Ovary (tissue), 9 donors: ENCODE measurements around the gene AHR. TPM values are rescaled to one million over a fixed set of nuclear protein-coding genes. Genes with fewer than 3 reads are reported as not detected.

Source experiments
- DNase-seq, 5 donors: peaks; one replicate each; pipeline ENCODE4 v3.0.0-alpha.2; 2019 to 2020
- H3K27ac ChIP-seq, 2 donors: fragments of 200-600 bp; one replicate each; pipeline versions ENCODE4 v1.5.1 to v1.8.0; 2019 to 2022
- H3K27me3 ChIP-seq: fragments of 200-600 bp; one replicate; pipeline ENCODE4 v1.8.0; 2022
- H3K36me3 ChIP-seq: fragments of 200-600 bp; sonication (generic); one replicate; pipeline ENCODE4 v1.5.1; 2019
- H3K4me1 ChIP-seq: one replicate; pipeline ENCODE4 v1.8.1; 2013; ENCODE audit warnings: mild to moderate bottlenecking, moderate library complexity; ENCODE audit not compliant: insufficient read depth
- H3K4me3 ChIP-seq: fragments of 200-600 bp; sonication (generic); one replicate; pipeline ENCODE4 v1.5.1; 2017
- H3K9me3 ChIP-seq, 2 donors: fragments of 200-600 bp in 1 of 2; sonication (generic) in 1 of 2; one replicate each; pipeline versions ENCODE4 v1.5.1 to v1.8.1; 2013 to 2019; ENCODE audit warnings: mild to moderate bottlenecking in 1 of 2, moderate library complexity in 1 of 2
- CTCF ChIP-seq, 3 donors: fragments of 450-650 bp in 2 of 3; fragments of 200-600 bp in 1 of 3; IDR thresholded peaks; one replicate each; pipeline versions ENCODE4 v1.5.1 to v1.8.0; 2016 to 2022; ENCODE audit warnings: antibody characterized with exemption in 3 of 3, mild to moderate bottlenecking in 1 of 3
- EP300 ChIP-seq: sonication (generic); formaldehyde crosslinking; IDR thresholded peaks from one replicate; pipeline ENCODE4 v1.6.1; 2017; ENCODE audit warnings: antibody characterized with exemption
- POLR2A ChIP-seq: fragments of 450-650 bp; IDR thresholded peaks from one replicate; pipeline ENCODE4 v1.6.1; 2017; ENCODE audit warnings: antibody characterized with exemption, mild to moderate bottlenecking, moderate library complexity
- WGBS, 3 donors: extraction: QIAGEN DNeasy Blood & Tissue Kit in 1 of 3; methylation state at CpG; one replicate each; pipeline versions ENCODE4 v1.1.5 to v1.1.7; 2013 to 2017; 5-methylcytosine and 5-hydroxymethylcytosine counted together
- intact Hi-C, 4 donors: fragments of 100-400 bp; cut with DNase I; formaldehyde crosslinking; loops; one replicate each; pipeline versions ENCODE4 v1.11.0 to v1.15.1; 2022 to 2023
- polyA plus RNA-seq, 2 donors: library from polyadenylated mRNA; stranded (reverse); fragments of 200-250 nt in 1 of 2; fragments of 350-450 nt in 1 of 2; fragmentation: Illumina TruSeq in 1 of 2; extraction: RNeasy Lipid Tissue Mini Kit (QIAGEN cat#74804) in 1 of 2; gene quantifications; one replicate each; pipeline ENCODE4 v1.2.3, GENCODE V29; 2013 to 2014
- total RNA-seq, 7 donors: library from RNA; depleted of rRNA in 2 of 7; stranded (reverse); fragments of >200 nt in 2 of 7; fragmentation: NEBNext Ultra II Directional in 3 of 7; extraction: Animal tissue kit (Norgen Biotek cat#: 25700) in 3 of 7; gene quantifications; one replicate each; pipeline versions ENCODE4 v1.1.0 to v1.2.4, GENCODE V29; 2016 to 2023
- donor health status: DM: no; HTN: no; CAD: no; lungs with moderate emphysema.
- donor health status: DM: no; HTN: no; CAD: no.
- donor health status: Bipolar disorder and iron deficiency.
- donor health status: DM: yes; HTN: yes; CAD: no.
- donor health status: DM: no; HTN: no; CAD: no.
- donor health status: DM: yes; HTN: yes; CAD: no.

Gene AHR
- total and polyA plus RNA-seq, 9 donors = 9.7 to 105 (median 40.9) TPM

- H3K36me3 ChIP-seq = no peaks in the 10 kb centered on the region
- intact Hi-C loops = no loop called here
- no peak overlapping the region for H3K27ac ChIP-seq
- no peaks in the 10 kb centered on the region for H3K27me3 ChIP-seq
- WGBS, 3 donors = 24 to 47% (median 28%) methylated on average over 2 of the region's 2 CpGs
- peak overlapping the region; percentile 20 for H3K4me3 ChIP-seq
- H3K9me3 ChIP-seq = no peaks in the 10 kb centered on the region
- H3K4me1 ChIP-seq = peaks cover 3% of the 10 kb centered on the region
- TF ChIP-seq POLR2A = no peak
- TF ChIP-seq CTCF (IDR thresholded peaks at IDR 0.05) = peak; percentile 29 to 46 (median 33)
- DNase-seq = peak in 2 of 5 donors; percentile 44 to 63
Observed at GRCh38 chr7:17301471-17302456, 3.3 kb downstream of the AHR start.

GRCh38 chr7:17302575-17303142 is 4.2 kb downstream of the AHR start:
- WGBS, 3 donors = 66 to 83% (median 81%) methylated on average over 8 of the region's 8 CpGs
- no peaks in the 10 kb centered on the region for H3K27me3 ChIP-seq
- H3K4me1 ChIP-seq = peaks cover 3% of the 10 kb centered on the region
- H3K9me3 ChIP-seq = no peaks in the 10 kb centered on the region
- no peak overlapping the region for H3K27ac ChIP-seq
- no peak for TF ChIP-seq CTCF (IDR thresholded peaks at IDR 0.05)
- no peak for TF ChIP-seq EP300
- no peak for TF ChIP-seq POLR2A
- no peak for DNase-seq
- H3K4me3 ChIP-seq = no peak overlapping the region
- H3K36me3 ChIP-seq = no peaks in the 10 kb centered on the region
- intact Hi-C loops = no loop called here

- intact Hi-C loops = no loop called here
- H3K4me1 ChIP-seq = peaks cover 3% of the 10 kb centered on the region
- no peak overlapping the region for H3K27ac ChIP-seq
- no peaks in the 10 kb centered on the region for H3K36me3 ChIP-seq
- TF ChIP-seq POLR2A (no peak), EP300 (no peak)
- no peaks in the 10 kb centered on the region for H3K9me3 ChIP-seq
- H3K27me3 ChIP-seq = no peaks in the 10 kb centered on the region
- DNase-seq = no peak
- H3K4me3 ChIP-seq = no peak overlapping the region
Observed at GRCh38 chr7:17304926-17305325, 6.5 kb downstream of the AHR start.

- no peaks in the 10 kb centered on the region for H3K9me3 ChIP-seq
- H3K27me3 ChIP-seq = no peaks in the 10 kb centered on the region
- H3K4me3 ChIP-seq = no peak overlapping the region
- H3K4me1 ChIP-seq = peaks cover 3% of the 10 kb centered on the region
- intact Hi-C loops = no loop called here
- TF ChIP-seq EP300 = no peak
- no peak for TF ChIP-seq CTCF (IDR thresholded peaks at IDR 0.05)
- TF ChIP-seq POLR2A = no peak
- 80 to 86% (median 85%) methylated on average over 6 of the region's 6 CpGs for WGBS, 3 donors
- no peak for DNase-seq
- H3K36me3 ChIP-seq = no peaks in the 10 kb centered on the region
- no peak overlapping the region for H3K27ac ChIP-seq
Observed at GRCh38 chr7:17305387-17306171, 7.1 kb downstream of the AHR start.
